Testis (tissue), 3 donors: ENCODE results near the gene ALDH1B1. TPM values are rescaled to one million over a fixed set of nuclear protein-coding genes. Genes with fewer than 3 reads are reported as not detected.

Experiments used
- DNase-seq: peaks from one replicate; pipeline ENCODE4 v3.0.0-alpha.2; 2019
- H3K27ac ChIP-seq, 2 donors: fragments of 200-600 bp; sonication (generic); one replicate each; pipeline ENCODE4 v1.5.1; 2019
- H3K27me3 ChIP-seq: fragments of 200-600 bp; sonication (generic); one replicate; pipeline ENCODE4 v1.5.1; 2019
- H3K36me3 ChIP-seq: fragments of 200-600 bp; sonication (generic); one replicate; pipeline ENCODE4 v1.5.1; 2017; ENCODE audit warnings: low read depth; ENCODE audit errors: missing control alignments
- H3K4me1 ChIP-seq: fragments of 200-600 bp; sonication (generic); one replicate; pipeline ENCODE4 v1.5.1; 2019
- H3K4me3 ChIP-seq, 2 donors: fragments of 200-600 bp; sonication (generic); one replicate each; pipeline ENCODE4 v1.5.1; 2017 to 2019
- H3K9me3 ChIP-seq: fragments of 200-600 bp; sonication (generic); one replicate; pipeline ENCODE4 v1.5.1; 2017
- POLR2A ChIP-seq: fragments of 450-650 bp; IDR thresholded peaks from one replicate; pipeline ENCODE4 v1.6.1; 2017; ENCODE audit warnings: antibody characterized with exemption, mild to moderate bottlenecking, moderate library complexity
- WGBS, 2 donors: methylation state at CpG; one replicate each; pipeline ENCODE4 v1.1.5; 2018; 5-methylcytosine and 5-hydroxymethylcytosine counted together
- intact Hi-C: fragments of 100-400 bp; cut with DNase I; formaldehyde crosslinking; loops from one replicate; pipeline ENCODE4 v1.15.1; 2023; ENCODE audit warnings: low total_unique reads
- polyA plus RNA-seq: library from polyadenylated mRNA; stranded (reverse); fragments of 350-450 nt; fragmentation: Illumina TruSeq; extraction: RNeasy Lipid Tissue Mini Kit (QIAGEN cat#74804); gene quantifications from one replicate; pipeline ENCODE4 v1.2.3, GENCODE V29; 2014; ENCODE audit warnings: low read depth, low replicate concordance; ENCODE audit not compliant: insufficient read depth
- total RNA-seq, 2 donors: library from RNA; depleted of rRNA; stranded (reverse); fragments of >200 nt; gene quantifications; one replicate each; pipeline ENCODE4 v1.2.3, GENCODE V29; 2016
- TF ChIP-seq, protein P1 (sequence below), 3 experiments: fragments of 450-650 bp in 2 of 3; fragments of 200-600 bp in 1 of 3; sonication (generic) in 1 of 3; IDR thresholded peaks; one replicate each; pipeline ENCODE4 v1.5.1; 2016 to 2019; ENCODE audit warnings: antibody characterized with exemption in 3 of 3, mild to moderate bottlenecking in 2 of 3, moderate library complexity in 1 of 3

The ALDH1B1 gene
- total and polyA plus RNA-seq, 3 donors from 2014 or later: 42.2 to 71.7 (median 42.4) TPM

GRCh38 chr9:38408719-38409118 is 16.2 kb downstream of the ALDH1B1 start:
- no peak for DNase-seq
- Histone ChIP-seq H3K36me3 (no peaks in the 10 kb centered on the region), H3K4me3 (no peak overlapping the region), H3K27me3 (no peaks in the 10 kb centered on the region), H3K9me3 (no peaks in the 10 kb centered on the region), H3K27ac (no peak overlapping the region), H3K4me1 (no peaks in the 10 kb centered on the region)
- no peak for TF ChIP-seq POLR2A
- TF ChIP-seq, protein P1, sequence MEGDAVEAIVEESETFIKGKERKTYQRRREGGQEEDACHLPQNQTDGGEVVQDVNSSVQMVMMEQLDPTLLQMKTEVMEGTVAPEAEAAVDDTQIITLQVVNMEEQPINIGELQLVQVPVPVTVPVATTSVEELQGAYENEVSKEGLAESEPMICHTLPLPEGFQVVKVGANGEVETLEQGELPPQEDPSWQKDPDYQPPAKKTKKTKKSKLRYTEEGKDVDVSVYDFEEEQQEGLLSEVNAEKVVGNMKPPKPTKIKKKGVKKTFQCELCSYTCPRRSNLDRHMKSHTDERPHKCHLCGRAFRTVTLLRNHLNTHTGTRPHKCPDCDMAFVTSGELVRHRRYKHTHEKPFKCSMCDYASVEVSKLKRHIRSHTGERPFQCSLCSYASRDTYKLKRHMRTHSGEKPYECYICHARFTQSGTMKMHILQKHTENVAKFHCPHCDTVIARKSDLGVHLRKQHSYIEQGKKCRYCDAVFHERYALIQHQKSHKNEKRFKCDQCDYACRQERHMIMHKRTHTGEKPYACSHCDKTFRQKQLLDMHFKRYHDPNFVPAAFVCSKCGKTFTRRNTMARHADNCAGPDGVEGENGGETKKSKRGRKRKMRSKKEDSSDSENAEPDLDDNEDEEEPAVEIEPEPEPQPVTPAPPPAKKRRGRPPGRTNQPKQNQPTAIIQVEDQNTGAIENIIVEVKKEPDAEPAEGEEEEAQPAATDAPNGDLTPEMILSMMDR (IDR thresholded peaks at IDR 0.05): no peak
- 53 to 57% methylated on average over 4 of the region's 4 CpGs for WGBS, 2 donors
- intact Hi-C loops: loop anchor here (10.0 kb wide), 1 partner anchor 324 kb away; no protein-coding TSS in a partner anchor

GRCh38 chr9:38412751-38413150 is 20.2 kb downstream of the ALDH1B1 start:
- Histone ChIP-seq H3K36me3 (no peaks in the 10 kb centered on the region), H3K4me1 (no peaks in the 10 kb centered on the region), H3K4me3 (no peak overlapping the region), H3K27ac (no peak overlapping the region), H3K27me3 (no peaks in the 10 kb centered on the region), H3K9me3 (no peaks in the 10 kb centered on the region)
- intact Hi-C loops: no loop called here
- TF ChIP-seq, protein P1 (IDR thresholded peaks at IDR 0.05): no peak
- TF ChIP-seq POLR2A: no peak
- 71 to 82% methylated on average over 6 of the region's 6 CpGs for WGBS, 2 donors
- DNase-seq: no peak

DNA sequence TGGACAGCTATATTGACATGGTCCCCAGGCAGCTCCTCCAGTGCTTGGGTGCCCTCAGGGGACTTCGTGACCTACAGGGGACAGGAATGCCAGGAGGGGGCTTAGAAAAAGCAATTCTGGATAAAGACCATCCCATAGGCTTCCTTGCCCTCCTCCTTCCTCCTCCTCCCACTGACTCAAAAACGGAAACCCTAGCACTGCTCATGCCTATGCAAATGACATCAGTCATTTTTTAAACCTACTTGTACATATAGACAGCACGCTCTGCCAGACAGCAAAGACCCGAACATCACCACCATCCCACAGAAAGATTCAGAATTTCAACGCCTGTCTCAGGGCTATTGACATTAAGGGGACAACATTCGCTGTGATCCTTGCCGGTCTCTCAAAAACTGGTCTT is 20.8 kb downstream of the ALDH1B1 start:
- H3K9me3 ChIP-seq: no peaks in the 10 kb centered on the region
- no peaks in the 10 kb centered on the region for H3K4me1 ChIP-seq
- intact Hi-C loops: no loop called here
- H3K4me3 ChIP-seq: no peak overlapping the region
- no peak for DNase-seq
- WGBS, 2 donors: 76 to 83% methylated on average over 7 of the region's 7 CpGs
- TF ChIP-seq, protein P1 (IDR thresholded peaks at IDR 0.05): no peak
- no peak for TF ChIP-seq POLR2A
- H3K27ac ChIP-seq: no peak overlapping the region
- no peaks in the 10 kb centered on the region for H3K27me3 ChIP-seq
- H3K36me3 ChIP-seq: no peaks in the 10 kb centered on the region

DNA sequence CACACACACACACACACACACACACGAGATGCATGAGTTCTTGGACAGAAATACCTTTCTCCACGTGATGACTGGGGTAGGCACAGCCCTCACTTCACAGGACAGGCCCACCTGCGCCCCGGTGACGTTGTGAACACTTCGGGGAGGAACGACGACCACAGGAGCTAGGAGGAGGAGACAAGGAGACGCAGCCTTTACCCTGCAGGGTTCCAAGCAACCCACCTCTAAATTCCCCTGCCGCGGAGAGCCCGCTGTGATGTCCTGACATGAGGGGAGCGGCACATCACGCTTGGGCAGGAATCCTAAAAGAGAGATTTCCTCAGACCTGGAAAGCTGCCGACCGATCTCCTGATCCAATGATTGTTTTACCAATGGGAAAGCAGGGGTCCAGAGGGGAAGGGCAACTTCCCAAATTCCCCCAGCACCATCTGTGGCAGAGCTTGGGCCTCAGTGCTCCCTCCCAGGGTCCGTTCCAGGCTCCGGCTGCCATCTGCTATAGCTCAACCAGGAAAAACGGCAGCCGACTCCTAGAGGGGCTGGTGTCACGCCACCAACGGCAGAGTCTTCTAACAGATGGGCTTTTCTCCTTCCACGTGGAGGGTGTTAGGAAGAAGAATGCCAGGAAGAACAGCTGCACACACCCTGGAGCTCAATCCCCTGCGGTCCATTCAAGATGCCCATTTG is 21.7 kb downstream of the ALDH1B1 start:
- TF ChIP-seq POLR2A: no peak
- TF ChIP-seq, protein P1 (IDR thresholded peaks at IDR 0.05): no peak
- H3K27me3 ChIP-seq: no peaks in the 10 kb centered on the region
- no peak overlapping the region for H3K27ac ChIP-seq
- WGBS, 2 donors: 47 to 50% methylated on average over 11 to 24 of the region's 24 CpGs
- H3K9me3 ChIP-seq: no peaks in the 10 kb centered on the region
- no peaks in the 10 kb centered on the region for H3K36me3 ChIP-seq
- H3K4me1 ChIP-seq: no peaks in the 10 kb centered on the region
- intact Hi-C loops: no loop called here
- no peak overlapping the region for H3K4me3 ChIP-seq
- DNase-seq: no peak

DNA sequence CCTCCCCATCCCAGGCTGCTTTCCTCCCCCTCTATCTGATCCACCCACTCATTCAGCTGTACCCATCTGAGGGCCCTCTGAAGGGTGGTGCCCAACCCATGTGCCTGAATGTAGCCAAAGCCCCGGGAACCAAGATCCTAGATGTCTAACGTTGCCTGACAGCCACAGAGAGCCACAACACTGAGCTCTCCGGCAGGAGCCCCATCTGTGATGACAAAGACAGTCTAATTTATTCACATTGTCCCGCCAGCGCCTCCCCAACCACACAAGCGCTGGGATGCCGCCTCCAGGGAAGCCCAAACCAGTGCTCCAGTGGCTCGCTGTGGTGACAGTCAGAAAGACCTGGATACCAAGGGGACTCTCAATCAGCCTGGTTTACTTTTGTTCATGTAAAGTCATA is 23.4 kb downstream of the ALDH1B1 start:
- Histone ChIP-seq H3K4me3 (no peak overlapping the region), H3K36me3 (no peaks in the 10 kb centered on the region), H3K4me1 (no peaks in the 10 kb centered on the region), H3K9me3 (no peaks in the 10 kb centered on the region), H3K27ac (no peak overlapping the region), H3K27me3 (no peaks in the 10 kb centered on the region)
- intact Hi-C loops: no loop called here
- DNase-seq: no peak
- WGBS, 2 donors: 85 to 87% methylated on average over 7 to 8 of the region's 8 CpGs
- TF ChIP-seq, protein P1 (IDR thresholded peaks at IDR 0.05): no peak
- TF ChIP-seq POLR2A: no peak
